Stimulated activated effector memory CD8-positive, alpha-beta T cell treated with anti-CD3 and anti-CD28 coated beads, Interleukin-12 subunit alpha, Interleukin-12 subunit beta, amount 100 ng/mL, for 72 hours (primary cell): ENCODE measurements around the gene S100A8.
"Not testable (repeated sequence)": the region's sequence is repeated elsewhere in the genome, so short reads cannot be mapped to it uniquely, and the experiment has no call there.

Source experiments
- ATAC-seq: fragments of 150-1000 bp; cut with Tn5 transposase; 2 replicates; pipeline ENCODE4 v1.10.0; 2021
- DNase-seq, 2 donors: peaks; one replicate each; pipeline ENCODE4 v3.0.0; 2021 to 2022; ENCODE audit warnings: low spot score in 2 of 2
- H3K27ac Mint-ChIP-seq: one replicate; pipeline ENCODE4 v1.8.0; 2022; ENCODE audit warnings: mild to moderate bottlenecking, mixed read lengths
- H3K36me3 Mint-ChIP-seq: one replicate; pipeline ENCODE4 v1.8.0; 2022; ENCODE audit warnings: mild to moderate bottlenecking, mixed read lengths
- H3K4me1 Mint-ChIP-seq: one replicate; pipeline ENCODE4 v1.8.0; 2022; ENCODE audit warnings: mixed read lengths
- H3K4me3 Mint-ChIP-seq: one replicate; pipeline ENCODE4 v1.8.0; 2022; ENCODE audit warnings: mild to moderate bottlenecking, mixed read lengths
- H3K9me3 Mint-ChIP-seq: one replicate; pipeline ENCODE4 v1.8.0; 2022; ENCODE audit warnings: mixed read lengths

The S100A8 gene

DNA sequence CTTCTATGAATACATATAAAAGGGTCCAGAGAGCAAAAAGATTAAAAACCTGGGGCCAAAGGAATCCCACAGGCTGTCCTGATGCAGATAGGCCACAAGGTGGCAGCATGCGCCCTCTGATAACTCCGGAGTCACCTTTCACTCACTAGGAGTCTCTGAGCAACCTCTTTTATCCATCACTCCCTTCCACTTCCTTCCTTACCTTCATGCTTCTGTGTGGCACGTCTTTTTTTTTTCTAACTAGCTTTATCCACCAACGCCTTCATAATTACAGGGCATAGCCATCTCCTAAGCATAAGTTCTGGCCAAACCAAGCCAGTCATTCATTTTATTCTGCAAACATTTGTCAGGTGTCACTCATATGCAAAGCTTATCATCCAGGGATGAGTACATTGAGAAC, 38.4 kb downstream of the S100A8 start:
- H3K36me3 Mint-ChIP-seq = no peaks in the 10 kb centered on the region
- H3K27ac Mint-ChIP-seq = no peak overlapping the region
- no peaks in the 10 kb centered on the region for H3K4me1 Mint-ChIP-seq
- peak; percentile 29 to 70 for DNase-seq
- H3K9me3 Mint-ChIP-seq = no peaks in the 10 kb centered on the region
- peak; percentile 57 for ATAC-seq
- H3K4me3 Mint-ChIP-seq = no peak overlapping the region

DNA sequence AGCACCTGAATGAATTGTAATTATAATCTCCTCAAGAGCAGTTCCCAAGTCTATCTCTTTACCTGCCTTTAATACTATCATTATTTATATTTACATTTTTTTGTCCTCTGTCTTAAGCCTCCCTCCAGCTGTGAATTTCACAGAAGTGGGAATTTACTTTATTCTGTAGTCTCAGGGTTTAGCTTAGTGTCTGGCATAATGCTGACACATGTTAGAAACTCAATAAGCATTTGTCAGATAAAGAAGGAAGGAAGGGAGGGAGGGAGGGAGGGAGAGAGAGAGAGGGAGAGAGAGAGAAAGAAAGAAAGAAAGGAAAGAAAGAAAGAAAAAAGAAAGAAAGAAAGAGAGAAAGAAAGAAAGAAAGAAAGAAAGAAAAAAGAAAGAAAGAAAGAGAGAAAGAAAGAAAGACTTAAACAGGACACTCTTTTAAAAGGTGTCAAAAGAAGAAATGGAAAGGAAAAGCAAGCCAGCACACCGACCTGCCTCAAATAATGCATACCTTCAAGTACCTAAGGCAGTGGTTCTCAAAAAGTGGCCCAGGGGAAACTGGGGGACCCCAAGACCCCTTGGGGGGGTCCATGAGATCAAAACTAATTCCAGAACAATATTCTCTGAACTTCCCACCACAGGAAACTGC, 40.4 kb downstream of the S100A8 start:
- Mint-ChIP-seq H3K4me1 (peaks cover 12% of the 10 kb centered on the region), H3K36me3 (no peaks in the 10 kb centered on the region), H3K4me3 (no peak overlapping the region), H3K27ac (no peak overlapping the region), H3K9me3 (no peaks in the 10 kb centered on the region)
- peak in 1 of 2 donors; percentile 26 for DNase-seq
- no peak for ATAC-seq

DNA sequence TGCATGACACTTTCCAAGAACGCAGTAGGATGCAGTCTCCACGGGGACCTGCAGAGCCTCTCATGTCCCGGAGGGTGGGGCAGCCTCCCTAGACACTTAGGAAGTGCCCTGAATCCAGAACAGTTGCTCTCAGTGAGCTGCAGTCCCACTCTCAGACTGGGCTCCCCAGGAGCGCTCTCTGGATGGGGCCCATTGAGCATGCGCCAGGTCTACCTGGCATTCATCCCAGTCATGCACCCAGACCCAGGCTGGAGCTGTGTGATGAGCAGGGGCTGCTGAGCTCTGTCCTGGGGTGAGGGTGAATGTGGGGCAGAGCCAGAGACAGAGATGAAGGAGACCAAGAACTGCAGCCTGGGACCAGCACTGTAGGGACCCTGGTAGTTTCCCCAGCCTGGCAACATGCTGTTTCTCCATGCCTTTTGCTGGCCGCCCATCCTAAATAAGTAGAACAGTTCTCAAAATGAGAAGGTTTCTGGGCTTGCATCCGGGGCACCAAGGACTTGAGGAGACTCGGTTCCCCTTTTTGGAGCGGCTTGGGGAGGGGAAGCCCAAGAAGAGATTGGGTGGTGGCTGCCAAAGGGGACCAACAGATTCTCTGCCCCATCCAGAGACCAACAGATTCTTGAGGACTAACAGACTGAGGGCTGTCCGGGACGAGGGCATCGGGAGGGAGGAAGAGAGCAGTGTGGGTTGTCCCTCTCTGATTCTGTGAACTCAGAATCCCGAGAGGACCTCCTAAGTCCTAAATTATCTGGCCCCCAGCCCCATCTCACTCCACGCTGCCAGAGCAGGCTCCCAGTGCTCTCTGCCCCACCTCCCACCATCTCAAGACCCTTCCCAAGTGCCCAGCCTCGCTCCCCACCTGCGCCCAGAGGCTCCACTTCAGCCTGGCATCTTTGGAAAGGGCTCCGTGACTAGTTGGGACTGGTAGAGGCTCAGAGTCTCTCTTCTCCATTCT, 41.2 kb downstream of the S100A8 start:
- peaks cover 19% of the 10 kb centered on the region for H3K4me1 Mint-ChIP-seq
- no peaks in the 10 kb centered on the region for H3K36me3 Mint-ChIP-seq
- ATAC-seq (no peak), DNase-seq (peak in 1 of 2 donors; percentile 40)
- H3K9me3 Mint-ChIP-seq = no peaks in the 10 kb centered on the region
- no peak overlapping the region for H3K27ac Mint-ChIP-seq
- no peak overlapping the region for H3K4me3 Mint-ChIP-seq

DNA sequence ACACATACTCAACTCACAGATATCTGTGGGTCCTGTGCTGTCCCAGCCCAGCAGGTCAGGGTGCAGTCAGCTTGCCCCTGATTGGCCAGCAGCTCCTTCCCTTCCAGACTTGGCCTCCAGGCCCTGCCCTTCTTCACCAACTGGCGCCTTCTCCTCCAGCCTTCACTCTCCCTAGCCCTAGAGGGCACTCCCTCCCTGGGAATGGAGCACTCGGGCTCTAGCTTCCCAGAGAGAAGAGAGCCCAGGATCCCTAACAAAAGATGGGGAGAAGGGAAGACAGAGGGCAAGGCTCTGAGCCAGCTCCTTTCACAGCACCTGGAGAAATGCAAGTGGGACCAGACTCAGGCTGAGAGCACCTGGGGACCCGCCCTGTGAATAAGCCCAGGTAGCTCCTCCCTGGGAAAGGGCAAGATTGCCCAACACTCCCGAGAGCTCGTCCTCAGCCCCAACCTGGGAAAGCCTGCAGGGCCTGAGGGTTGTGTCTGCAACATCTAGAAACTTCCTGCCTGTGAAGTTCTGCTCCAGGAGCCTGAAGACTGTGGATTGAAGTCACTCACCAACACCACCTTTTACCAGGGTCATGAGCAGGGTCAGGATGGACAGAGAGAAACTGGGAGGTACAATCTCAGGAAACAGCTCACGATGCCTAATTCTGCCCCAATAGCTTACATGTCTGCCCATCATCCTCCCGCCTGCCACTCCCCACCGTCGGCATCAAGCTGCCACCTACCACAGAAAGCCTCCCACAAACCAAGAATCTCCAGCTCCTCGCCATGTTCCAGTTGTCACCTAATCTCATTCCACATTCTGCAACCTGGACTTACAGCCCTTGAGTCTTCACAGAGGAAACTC, 42.1 kb downstream of the S100A8 start, which contains the start of gene PGLYRP4:
Gene PGLYRP4 (minus strand): TSS at position 331 of the 852 bp plus-strand sequence. CDS start 909 bp downstream, outside the sequence.
- H3K4me3 Mint-ChIP-seq = no peak within 1 kb of the TSS
- ATAC-seq = peak; percentile 19

DNA sequence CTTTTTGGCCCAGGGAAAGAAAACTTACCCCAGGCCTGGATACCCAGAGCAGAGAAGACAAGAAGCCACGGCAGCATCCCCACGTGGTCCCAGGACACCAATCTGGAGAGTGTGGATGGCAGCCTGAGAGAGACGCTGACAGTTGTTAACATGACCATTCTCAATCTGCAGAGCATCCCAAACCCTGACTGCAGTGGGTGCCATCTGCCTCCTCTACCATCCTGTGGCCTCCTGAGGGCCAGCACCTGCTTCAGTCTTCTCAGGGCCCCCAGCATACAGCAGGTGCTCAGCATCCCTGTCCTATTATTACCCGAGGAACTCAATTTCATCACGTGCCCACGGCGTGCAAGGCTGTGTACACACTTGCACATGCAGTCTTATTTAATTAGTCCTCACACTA, 43.0 kb downstream of the S100A8 start:
- no peaks in the 10 kb centered on the region for H3K36me3 Mint-ChIP-seq
- no peaks in the 10 kb centered on the region for H3K9me3 Mint-ChIP-seq
- ATAC-seq (no peak), DNase-seq (peak in 1 of 2 donors; percentile 36)
- H3K4me1 Mint-ChIP-seq = peaks cover 25% of the 10 kb centered on the region
- no peak overlapping the region for H3K4me3 Mint-ChIP-seq
- H3K27ac Mint-ChIP-seq = no peak overlapping the region

More for the DNA sequence above, 42.1 kb downstream of the S100A8 start, which contains the start of gene PGLYRP4:
- H3K36me3 Mint-ChIP-seq = no peaks in the 10 kb centered on the region
- peaks cover 25% of the 10 kb centered on the region for H3K4me1 Mint-ChIP-seq
- no peaks in the 10 kb centered on the region for H3K9me3 Mint-ChIP-seq
- no peak within 1 kb of the TSS for H3K27ac Mint-ChIP-seq
- peak in 1 of 2 donors; percentile 40 for DNase-seq

DNA sequence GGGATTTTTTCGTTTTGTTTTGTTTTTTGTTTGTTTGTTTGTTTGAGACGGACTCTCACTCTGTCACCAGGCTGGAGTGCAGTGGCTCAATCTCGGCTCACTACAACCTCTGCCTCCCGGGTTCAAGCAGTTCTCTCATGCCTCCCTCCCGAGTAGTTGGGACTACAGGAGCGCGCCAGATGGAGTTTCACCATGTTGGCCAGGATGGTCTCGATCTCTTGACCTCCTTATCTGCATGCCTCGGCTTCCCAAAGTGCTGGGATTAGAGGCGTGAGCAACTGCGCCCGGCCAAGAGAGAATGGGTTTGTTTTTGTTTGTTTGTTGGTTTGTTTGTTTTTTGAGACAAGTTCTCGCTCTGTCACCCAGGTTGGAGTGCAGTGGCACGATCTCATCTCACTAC, 43.8 kb downstream of the S100A8 start:
- DNase-seq = peak in 1 of 2 donors; percentile 28
- not testable (repeated sequence) for H3K9me3 Mint-ChIP-seq, H3K4me3 Mint-ChIP-seq, ATAC-seq, H3K36me3 Mint-ChIP-seq, H3K27ac Mint-ChIP-seq
- peaks cover 25% of the 10 kb centered on the region for H3K4me1 Mint-ChIP-seq

DNA sequence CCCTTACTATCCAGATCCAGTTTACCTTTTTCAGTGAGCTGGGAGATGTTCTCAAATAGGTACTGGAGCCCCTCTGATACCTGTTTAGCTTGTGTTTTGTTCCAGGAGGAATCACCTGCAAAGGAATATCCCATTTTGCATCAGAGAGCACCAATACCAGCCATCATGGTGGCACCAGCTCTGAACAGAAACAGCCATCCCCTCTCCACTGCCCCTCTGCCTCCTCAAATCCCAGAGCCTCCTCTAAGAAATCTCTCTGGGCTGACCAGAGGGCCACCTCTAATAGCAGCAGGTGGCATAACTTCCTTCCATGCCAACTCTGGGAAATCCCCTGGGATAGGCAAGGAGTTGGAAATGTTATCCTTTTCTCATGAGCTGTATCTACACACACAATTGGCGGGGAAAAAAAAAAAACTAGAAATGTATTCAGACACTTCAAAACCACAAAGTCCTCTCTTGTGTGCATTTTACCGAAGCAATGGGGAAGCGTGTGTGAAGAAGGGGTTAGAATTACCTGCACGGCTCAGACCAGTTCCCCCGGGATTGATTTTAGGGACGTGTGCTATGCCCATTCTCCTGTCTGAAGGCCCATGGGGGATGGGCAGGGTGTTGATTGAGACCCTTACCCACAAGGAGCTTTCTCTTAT, 44.7 kb downstream of the S100A8 start:
- Mint-ChIP-seq H3K4me1 (peaks cover 25% of the 10 kb centered on the region), H3K4me3 (peak overlapping the region; percentile 4), H3K36me3 (no peaks in the 10 kb centered on the region), H3K9me3 (no peaks in the 10 kb centered on the region), H3K27ac (no peak overlapping the region)
- no peak for ATAC-seq
- DNase-seq = peak in 1 of 2 donors; percentile 42

DNA sequence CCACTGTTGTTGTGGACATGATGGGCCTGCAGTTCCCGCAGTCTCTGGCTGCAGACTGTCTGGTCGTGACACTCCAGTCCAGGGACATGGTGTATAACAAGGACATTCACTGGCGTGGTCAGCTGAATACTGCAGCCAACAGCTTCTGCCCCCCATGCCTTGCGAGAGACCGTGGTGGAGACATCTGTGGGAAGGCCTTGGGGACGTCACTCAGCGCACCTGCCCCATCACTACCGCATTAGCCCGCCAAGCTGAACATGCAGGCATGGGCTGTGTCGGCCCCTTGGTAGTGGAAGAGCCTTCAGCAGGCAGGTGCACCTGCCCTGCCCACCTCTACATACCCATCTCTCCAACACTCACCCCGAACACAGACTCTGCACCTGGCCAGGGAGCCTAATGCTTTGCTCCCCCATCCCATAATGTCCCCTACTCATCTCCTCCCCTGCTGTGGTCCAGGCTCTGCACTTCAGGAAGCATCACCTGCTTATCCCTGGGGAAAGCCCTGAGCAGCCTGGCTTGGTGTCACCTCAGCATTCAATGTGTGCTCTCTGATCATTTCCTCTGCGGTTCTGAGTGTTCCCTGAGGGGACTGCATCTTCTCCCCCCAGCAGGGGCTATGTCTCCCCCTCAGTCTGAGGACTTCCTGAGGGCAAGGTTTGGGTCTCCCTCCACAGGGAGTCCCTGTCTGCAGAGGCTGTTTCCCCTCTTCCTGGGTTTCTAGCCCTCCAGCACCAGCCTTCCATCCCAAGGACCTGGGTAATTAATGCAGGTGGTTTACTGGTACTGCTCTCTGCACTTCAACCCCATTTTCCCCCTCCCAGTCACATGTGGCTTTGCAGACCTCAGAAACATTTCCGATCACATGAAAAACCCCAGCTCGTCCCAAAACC, 45.4 kb downstream of the S100A8 start:
- Mint-ChIP-seq H3K9me3 (no peaks in the 10 kb centered on the region), H3K4me3 (peak overlapping the region; percentile 4), H3K4me1 (peaks cover 25% of the 10 kb centered on the region), H3K27ac (no peak overlapping the region), H3K36me3 (no peaks in the 10 kb centered on the region)
- ATAC-seq = no peak
- DNase-seq = peak in 1 of 2 donors; percentile 48

DNA sequence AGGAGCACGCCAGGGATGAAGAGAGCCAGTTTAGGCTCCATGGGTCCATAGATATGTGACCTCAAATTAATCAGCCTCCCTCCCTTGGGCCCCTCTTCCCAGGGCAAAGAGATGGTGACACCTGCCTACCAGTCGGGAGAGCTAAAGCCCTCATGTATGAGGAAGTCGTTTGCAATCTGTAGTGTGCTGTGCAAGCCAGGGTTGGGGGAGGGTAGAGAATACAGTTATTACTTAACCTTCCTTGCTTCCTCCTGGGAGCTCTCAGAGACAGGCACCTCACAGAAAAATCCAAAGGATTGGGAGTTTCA, 46.2 kb downstream of the S100A8 start:
- H3K4me3 Mint-ChIP-seq = no peak overlapping the region
- DNase-seq (no peak), ATAC-seq (no peak)
- no peaks in the 10 kb centered on the region for H3K9me3 Mint-ChIP-seq
- H3K4me1 Mint-ChIP-seq = peaks cover 25% of the 10 kb centered on the region
- H3K27ac Mint-ChIP-seq = no peak overlapping the region
- no peaks in the 10 kb centered on the region for H3K36me3 Mint-ChIP-seq

DNA sequence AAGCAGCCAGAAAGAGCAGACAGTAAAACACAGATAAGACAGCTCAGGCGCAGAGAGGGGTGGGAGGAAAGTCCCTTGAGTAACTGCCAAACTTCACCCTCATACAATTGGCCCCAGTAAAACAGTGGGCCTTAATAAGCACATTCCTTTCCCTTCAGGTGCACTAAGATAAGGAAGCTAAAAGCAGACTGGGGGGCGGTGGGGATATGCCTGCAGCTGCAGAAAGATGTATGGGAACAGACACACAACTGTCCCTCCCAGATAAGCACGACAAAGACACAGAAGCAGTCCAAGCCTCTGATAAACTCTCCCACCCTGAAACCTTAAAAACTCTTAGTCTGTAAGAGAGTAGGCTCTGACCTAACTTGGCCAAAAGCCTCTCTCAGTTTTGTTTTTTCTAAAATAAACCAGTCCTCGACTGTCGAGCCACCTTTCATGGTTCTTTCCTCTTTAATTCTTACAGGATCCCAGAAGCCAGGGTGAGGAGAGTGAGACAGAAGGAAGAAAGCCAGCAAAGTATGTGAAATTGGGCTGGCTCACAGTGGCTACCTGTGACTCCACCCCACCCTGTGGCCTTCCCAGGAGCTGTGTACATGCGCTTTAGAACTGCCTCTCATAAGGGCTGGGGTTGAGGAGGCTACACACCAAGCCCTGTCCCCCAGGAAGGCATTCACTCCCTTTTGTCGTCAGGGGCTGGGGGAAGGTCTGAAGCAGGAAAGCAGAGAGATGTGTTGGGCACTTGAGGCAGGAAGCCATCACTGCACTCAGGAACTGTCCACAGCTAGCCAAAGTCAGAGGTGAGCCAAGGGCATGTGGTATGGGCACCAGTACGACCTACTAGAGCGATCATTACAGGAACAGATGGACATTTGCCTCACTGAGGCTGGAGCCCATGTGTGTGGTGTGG, 46.8 kb downstream of the S100A8 start:
- Mint-ChIP-seq H3K27ac (no peak overlapping the region), H3K4me1 (peaks cover 25% of the 10 kb centered on the region), H3K9me3 (no peaks in the 10 kb centered on the region), H3K36me3 (no peaks in the 10 kb centered on the region), H3K4me3 (no peak overlapping the region)
- ATAC-seq = no peak
- DNase-seq = peak in 1 of 2 donors; percentile 39

DNA sequence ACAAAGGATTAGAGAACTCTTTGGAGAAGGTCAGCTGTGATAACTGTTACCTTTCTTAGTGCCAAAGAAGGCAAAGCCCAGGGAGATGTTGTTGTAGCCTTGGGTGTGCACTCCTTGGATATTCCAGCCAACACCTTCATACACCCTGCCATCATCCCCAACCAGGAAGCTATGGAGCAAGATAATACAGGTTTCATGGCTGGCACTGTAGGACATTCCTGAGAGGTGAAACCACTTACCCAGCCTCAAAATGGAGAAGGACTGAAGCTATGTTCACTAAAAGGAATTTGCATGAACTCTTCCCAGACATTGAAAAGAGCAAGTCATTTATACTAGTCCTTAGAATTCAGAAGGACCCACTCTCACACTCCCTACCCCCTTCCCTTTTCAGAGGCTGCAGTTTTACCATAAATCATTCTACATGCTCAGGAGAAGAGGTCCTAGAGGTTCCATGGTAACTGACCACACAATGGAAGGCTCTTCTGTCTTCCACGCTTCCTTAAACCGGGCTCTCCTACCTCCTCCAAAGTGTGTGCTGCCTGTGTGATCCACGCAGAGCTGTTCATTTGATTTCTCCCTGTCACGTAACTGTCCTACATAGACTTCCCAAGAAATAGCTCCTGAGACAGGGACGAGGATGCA, 47.7 kb downstream of the S100A8 start:
- H3K4me3 Mint-ChIP-seq = no peak overlapping the region
- H3K4me1 Mint-ChIP-seq = peaks cover 25% of the 10 kb centered on the region
- ATAC-seq (no peak), DNase-seq (no peak)
- no peak overlapping the region for H3K27ac Mint-ChIP-seq
- H3K9me3 Mint-ChIP-seq = no peaks in the 10 kb centered on the region
- H3K36me3 Mint-ChIP-seq = no peaks in the 10 kb centered on the region

DNA sequence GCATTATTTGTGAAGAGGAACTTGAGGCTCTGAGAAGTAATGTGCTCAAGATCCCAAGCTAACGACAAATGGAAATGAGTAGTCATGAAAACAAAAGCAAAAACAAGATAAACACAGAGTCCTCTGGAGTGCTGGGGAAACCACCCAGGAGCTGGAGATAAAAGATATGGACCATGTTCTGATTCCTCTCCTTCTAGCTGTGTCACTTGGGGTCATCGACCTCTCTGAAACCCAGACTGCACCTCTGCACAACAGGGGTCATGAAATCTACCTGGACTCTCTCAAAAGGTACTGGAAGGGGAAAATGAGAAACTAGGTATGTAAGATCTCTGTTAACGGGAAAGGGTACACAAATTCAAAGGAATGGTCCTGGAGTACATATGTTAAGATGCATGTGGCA, 48.7 kb downstream of the S100A8 start:
- no peak overlapping the region for H3K4me3 Mint-ChIP-seq
- H3K36me3 Mint-ChIP-seq = no peaks in the 10 kb centered on the region
- H3K9me3 Mint-ChIP-seq = no peaks in the 10 kb centered on the region
- DNase-seq (no peak), ATAC-seq (no peak)
- no peak overlapping the region for H3K27ac Mint-ChIP-seq
- H3K4me1 Mint-ChIP-seq = peaks cover 25% of the 10 kb centered on the region

DNA sequence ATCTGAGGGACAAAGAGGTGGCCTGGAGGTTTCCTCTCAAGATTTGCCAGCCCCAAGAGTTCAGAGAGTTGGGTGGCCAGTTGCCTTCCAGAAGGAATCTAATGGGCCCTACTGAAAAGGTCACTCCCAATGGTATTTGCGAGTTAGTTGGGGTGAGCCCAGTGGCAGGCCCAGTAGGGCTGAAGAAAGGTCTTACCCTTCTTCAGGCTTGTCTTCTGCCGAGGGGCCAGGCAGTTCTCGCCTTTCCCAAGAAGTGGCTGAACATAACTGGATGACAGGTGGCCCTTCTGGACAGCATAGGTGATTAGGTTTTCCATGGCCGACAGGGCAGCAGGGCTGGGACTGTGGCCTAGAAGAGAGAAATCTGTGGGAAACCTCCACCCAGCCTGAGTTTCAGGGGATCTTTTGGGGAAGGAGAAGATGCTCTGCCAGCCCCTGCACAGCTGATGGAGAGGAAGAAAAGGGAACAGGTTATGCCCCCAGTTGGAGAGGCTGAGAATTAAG, 49.4 kb downstream of the S100A8 start:
- H3K27ac Mint-ChIP-seq = no peak overlapping the region
- H3K4me1 Mint-ChIP-seq = peaks cover 23% of the 10 kb centered on the region
- ATAC-seq (no peak), DNase-seq (peak in 1 of 2 donors; percentile 38)
- no peak overlapping the region for H3K4me3 Mint-ChIP-seq
- H3K36me3 Mint-ChIP-seq = no peaks in the 10 kb centered on the region
- no peaks in the 10 kb centered on the region for H3K9me3 Mint-ChIP-seq
